ENCODE measurements around the gene CATSPERD.

CATSPERD gene

GRCh38 chr19:5690955-5691821 lies 29.2 kb upstream of the CATSPERD start:
- no peak for TF ChIP-seq CTCF (IDR thresholded peaks at IDR 0.05; ENCODE audit: poor library complexity, severe bottlenecking)
- H3K27me3 ChIP-seq (ENCODE audit: insufficient read depth, poor library complexity, severe bottlenecking), result no peaks in the 10 kb centered on the region
- H3K4me1 ChIP-seq (ENCODE audit: insufficient read depth, poor library complexity, severe bottlenecking), result no peaks in the 10 kb centered on the region
- H3K9me3 ChIP-seq (ENCODE audit: severe bottlenecking), result no peaks in the 10 kb centered on the region
- ATAC-seq (ENCODE audit: low read depth) (peak; percentile 2; the same call in 1 of the 3 replicates), DNase-seq (ENCODE audit: low spot score) (no peak)
- H3K27ac ChIP-seq (ENCODE audit: poor library complexity, severe bottlenecking), result peak overlapping the region; percentile 89
- peak overlapping the region; percentile 62 for H3K4me3 ChIP-seq (ENCODE audit: severe bottlenecking)
- peaks cover 53% of the 10 kb centered on the region for H3K36me3 ChIP-seq (ENCODE audit: low read depth)

- TF ChIP-seq CTCF (IDR thresholded peaks at IDR 0.05; ENCODE audit: poor library complexity, severe bottlenecking), result no peak
- ATAC-seq (ENCODE audit: low read depth) (no peak; the same call in 2 of the 3 replicates), DNase-seq (ENCODE audit: low spot score) (no peak)
- Histone ChIP-seq H3K36me3 (ENCODE audit: low read depth) (peaks cover 62% of the 10 kb centered on the region), H3K27me3 (ENCODE audit: insufficient read depth, poor library complexity, severe bottlenecking) (no peaks in the 10 kb centered on the region), H3K4me1 (ENCODE audit: insufficient read depth, poor library complexity, severe bottlenecking) (no peaks in the 10 kb centered on the region), H3K9me3 (ENCODE audit: severe bottlenecking) (no peaks in the 10 kb centered on the region), H3K27ac (ENCODE audit: poor library complexity, severe bottlenecking) (peak overlapping the region; percentile 89), H3K4me3 (ENCODE audit: severe bottlenecking) (peak overlapping the region; percentile 62)
Observed at GRCh38 chr19:5691822-5692722, 28.4 kb upstream of the CATSPERD start.

- H3K4me1 ChIP-seq (ENCODE audit: insufficient read depth, poor library complexity, severe bottlenecking), result no peaks in the 10 kb centered on the region
- no peaks in the 10 kb centered on the region for H3K27me3 ChIP-seq (ENCODE audit: insufficient read depth, poor library complexity, severe bottlenecking)
- ATAC-seq (ENCODE audit: low read depth) (no peak), DNase-seq (ENCODE audit: low spot score) (no peak)
- no peak for TF ChIP-seq CTCF (IDR thresholded peaks at IDR 0.05; ENCODE audit: poor library complexity, severe bottlenecking)
- no peaks in the 10 kb centered on the region for H3K9me3 ChIP-seq (ENCODE audit: severe bottlenecking)
- H3K4me3 ChIP-seq (ENCODE audit: severe bottlenecking), result no peak overlapping the region
- peaks cover 63% of the 10 kb centered on the region for H3K36me3 ChIP-seq (ENCODE audit: low read depth)
- peak overlapping the region; percentile 89 for H3K27ac ChIP-seq (ENCODE audit: poor library complexity, severe bottlenecking)
Observed at GRCh38 chr19:5692723-5693194, 27.7 kb upstream of the CATSPERD start.

- DNase-seq (ENCODE audit: low spot score), result no peak
- no peaks in the 10 kb centered on the region for H3K9me3 ChIP-seq (ENCODE audit: severe bottlenecking)
- H3K36me3 ChIP-seq (ENCODE audit: low read depth), result peaks cover 68% of the 10 kb centered on the region
- no peak for TF ChIP-seq CTCF (IDR thresholded peaks at IDR 0.05; ENCODE audit: poor library complexity, severe bottlenecking)
- H3K4me3 ChIP-seq (ENCODE audit: severe bottlenecking), result no peak overlapping the region
- H3K27ac ChIP-seq (ENCODE audit: poor library complexity, severe bottlenecking), result peak overlapping the region; percentile 89
- no peaks in the 10 kb centered on the region for H3K4me1 ChIP-seq (ENCODE audit: insufficient read depth, poor library complexity, severe bottlenecking)
- no peak; the same call in 2 of the 3 replicates for ATAC-seq (ENCODE audit: low read depth)
- H3K27me3 ChIP-seq (ENCODE audit: insufficient read depth, poor library complexity, severe bottlenecking), result no peaks in the 10 kb centered on the region
Observed at GRCh38 chr19:5693195-5694166, 27.0 kb upstream of the CATSPERD start.
